Colon (tissue), 2 donors: Measurements from ENCODE around the gene DSTN.

Experiments
- FAIRE-seq: peaks from 2 replicates; lab custom pipeline; 2012; peaks lifted over from hg19 to GRCh38; lab: Jason Lieb, UNC
- donor health status: control.
- donor health status: control.

DSTN gene

DNA sequence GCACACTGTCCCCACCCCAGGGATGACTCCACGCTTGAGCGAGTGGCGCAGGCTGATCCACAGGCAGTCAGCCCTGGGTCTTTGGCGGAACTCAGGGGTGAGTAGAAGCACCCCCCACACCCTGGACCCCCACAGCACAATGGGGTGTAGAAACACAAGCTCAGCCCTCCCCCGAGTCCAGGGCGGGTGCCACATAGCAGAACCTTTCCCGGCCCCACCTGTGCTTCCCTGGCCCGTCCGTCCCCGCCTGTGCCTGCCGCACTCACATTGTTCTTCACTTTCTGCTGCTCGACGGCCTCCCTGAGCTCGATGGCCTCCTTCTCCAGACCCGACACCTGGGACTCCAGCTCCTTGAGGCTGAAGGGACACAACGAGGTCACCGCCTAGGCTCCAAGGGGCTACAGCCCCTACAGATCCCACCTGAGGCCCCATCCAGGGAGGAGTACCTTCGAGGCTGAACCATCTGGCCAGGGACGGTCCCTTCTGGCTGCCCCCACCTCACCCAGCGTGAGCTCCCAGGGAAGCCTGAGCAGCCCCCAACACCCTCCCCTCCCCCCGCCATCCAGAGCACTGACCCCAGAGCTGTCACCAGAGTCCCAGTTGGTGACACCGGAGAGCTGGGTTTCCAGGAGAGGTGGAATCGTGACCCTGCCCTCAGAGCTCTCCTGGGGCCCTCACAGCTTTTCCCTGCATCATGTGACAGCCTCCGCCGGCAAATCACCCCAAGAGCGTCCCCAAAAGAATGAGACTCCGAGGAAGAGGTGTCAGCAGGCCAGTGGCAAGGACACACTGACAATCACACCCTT, 55.6 kb downstream of the DSTN start:
- FAIRE-seq, result no peak

DNA sequence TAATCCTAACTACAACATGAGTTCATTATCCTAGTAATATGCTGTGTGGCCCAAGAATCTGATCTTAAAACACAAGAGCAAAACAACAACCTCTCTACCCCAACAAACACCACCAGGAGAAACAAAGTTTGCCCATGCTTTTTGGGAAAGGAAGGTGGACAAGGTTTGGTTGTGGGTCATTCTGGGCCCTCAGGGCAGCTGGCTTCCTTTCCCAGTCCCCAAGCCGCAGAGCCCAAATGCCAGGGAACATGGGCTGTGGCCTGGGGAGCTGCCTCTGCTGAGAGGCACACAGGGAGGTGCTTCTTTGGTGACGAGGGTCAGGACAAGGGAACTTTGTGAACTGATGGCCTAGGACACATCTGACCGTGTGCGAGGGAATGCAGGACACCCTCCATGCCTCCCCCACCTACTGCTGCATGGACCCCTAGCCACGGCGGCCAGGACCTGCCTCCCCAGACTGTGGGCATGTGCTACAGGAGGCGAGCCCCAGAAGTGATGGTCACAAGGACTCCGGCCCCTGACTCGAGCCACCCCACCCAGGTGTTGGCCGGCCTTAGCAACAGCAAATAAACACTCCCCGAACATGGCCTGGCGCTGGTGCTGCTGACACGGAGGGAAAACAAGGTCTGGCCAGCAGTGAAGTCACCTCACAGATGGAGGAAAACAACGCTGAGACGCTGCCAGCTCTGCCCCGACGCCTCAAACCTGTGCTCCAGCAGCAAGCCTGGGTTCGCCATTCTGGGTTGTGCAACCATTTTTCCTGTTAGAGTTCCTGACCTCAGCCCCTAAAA, 56.5 kb downstream of the DSTN start:
- no peak for FAIRE-seq

DNA sequence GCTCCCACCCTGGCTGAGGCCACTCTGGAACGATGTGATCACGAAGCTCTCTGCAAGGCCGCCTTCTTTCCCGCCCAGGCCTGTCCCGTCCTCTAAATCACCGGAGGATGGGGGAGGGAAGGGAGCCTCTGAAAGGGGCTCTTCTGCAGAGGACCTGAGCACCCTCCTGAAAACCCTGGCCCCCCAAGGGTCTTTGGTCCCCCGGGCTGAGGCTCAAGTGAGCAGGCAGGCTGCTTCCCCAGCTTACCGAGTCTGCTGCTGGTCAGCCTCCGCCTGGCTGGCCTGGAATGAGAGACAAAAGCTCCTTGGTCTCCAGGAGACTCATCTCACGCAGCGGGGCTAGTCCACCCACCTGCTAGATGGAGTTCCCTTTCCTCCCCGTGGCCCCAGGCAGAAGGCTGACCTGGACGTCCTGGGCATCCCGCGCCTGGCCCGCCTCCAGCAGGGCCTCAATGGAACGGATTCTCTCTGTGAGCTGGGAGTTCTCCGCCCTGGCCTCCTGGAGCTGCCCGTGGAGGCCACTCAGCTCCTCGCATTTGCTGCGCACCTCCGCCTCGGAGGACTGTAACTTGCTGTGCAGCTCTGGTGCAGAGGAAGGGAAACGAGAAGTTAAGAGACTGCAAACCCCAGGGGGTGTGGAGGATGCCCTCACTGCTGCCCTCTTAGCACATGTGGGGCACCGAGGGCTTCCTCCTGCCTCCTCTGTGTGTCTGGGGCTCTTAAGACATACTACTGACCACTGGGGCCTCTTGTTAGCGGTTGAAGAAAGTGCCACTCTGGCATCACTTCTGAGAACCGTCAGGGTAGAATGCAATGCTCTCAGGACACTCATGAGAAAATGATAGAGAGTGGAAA, 57.5 kb downstream of the DSTN start:
- FAIRE-seq, result no peak

DNA sequence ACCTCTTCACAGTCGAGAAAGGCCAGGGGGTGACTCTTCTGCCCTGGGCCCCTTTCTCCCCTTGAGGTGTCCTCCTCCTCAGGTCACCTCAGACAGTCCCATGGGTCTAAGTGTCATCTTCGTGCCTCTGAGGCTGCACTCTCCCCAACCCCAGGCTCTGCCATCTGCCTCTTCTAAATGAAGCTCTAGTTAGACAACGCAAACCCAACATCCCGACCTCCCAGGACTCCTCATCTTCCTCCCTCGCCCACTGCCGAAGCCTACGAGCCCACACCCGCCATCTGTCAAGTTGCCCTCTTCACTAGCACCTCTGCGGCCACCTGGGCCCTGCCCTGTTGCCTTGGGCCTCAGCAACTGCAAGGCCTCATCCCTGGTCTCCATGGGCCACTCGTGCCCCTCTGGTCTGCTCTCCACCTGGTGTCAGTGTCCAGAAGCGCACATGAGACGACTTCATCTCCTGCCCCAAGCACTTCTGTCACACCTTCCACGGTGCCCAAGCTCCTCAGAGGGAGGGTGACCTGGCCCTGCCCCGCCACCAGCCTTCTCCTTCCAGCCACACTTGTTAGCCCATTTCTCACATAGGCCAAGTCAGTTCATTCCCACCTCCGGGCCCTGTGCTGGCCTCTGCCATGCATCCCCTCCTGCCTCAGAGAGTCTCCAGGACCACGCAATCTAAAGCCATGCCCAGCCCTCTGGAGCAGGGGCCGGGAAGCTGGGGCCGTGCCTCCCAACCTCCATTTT, 58.4 kb downstream of the DSTN start:
- FAIRE-seq, result no peak

DNA sequence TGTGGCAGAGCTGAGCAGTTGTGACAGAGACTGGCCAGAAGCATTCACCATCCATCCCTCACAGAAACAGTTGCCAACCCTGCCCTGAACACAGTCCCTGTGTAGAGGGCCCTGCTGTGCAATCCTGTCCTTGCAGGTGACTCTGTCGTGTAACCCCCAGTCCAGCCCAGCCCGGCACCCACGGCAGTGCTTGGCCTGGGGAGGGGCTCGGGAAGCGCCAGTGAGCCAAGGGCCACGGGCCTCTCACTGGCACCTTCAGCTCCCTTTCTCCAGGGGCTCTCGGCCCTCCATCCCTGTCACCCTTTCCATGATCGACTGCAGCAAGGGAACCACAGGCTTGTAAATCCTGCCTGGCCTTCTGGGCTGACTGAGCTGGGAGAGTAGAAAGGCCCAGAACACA, 59.1 kb downstream of the DSTN start:
- FAIRE-seq, result no peak

DNA sequence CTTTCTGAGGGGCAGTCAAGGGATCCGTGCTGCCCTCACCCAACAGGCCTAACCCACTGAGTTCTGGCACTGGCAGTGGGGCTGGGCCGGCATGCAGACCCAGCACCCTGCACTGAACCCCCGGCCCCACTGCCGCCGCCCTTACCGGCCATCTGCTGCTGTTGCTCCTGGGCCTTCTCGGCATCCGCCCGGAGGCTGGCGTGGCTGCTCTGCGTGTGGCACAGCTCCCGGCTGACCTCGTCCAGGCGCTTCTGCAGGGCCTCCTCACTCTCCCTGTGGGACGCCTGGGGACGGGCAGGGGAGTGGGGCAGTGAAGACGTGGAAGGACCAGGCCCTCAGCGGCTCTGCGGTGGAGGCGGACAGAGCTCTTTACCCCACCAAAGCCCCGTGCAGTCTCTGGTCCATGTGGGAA, 59.8 kb downstream of the DSTN start:
- FAIRE-seq, result no peak

DNA sequence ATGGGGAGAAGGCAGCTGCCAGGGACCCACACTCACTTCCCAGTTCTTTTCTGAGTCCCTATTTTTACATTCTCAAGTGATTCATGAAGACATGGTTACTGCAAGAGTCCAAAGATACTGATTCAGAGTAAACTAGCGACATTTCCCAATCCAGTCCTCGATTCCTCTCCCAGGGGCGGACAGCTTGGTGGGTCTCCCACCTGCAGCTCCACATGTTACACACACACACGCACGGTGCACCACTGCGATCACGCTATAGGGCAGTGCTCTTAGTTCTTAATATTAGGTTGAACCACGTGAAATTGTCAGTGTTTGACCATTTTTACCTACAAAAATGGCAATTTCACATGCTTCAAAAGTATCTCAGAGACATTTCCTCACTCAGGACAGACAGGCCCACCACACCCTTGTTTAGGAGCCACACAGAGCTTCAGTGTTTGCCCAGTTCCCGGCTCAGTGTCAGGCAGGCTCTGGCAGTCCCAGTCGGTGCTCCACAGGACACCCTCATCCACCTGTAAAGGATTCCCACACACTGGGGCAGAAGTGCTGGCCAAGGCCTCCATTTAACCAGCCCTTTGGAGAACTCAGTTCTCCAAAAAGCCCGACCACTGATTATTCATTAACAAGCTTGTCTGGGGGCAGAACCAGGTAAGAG, 60.4 kb downstream of the DSTN start:
- FAIRE-seq, result no peak

DNA sequence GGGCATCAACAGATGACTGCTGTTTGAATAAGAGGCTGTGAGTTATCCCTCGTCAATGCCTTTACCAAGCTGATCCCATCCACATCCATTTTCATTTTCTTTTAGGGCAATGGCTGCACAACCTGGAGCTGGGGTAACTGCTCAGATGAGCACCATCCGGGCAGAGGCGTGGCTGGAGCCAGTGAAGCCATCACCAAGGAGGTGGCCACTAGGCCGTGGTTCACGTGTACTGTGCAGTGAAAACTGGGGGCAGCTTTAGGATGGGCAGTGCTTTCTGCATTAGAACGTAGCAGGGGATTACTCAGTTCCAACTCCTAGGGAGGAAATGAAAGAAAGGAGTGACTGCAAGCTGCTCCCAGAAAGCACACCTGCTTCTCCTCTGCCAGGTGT, 60.9 kb downstream of the DSTN start:
- FAIRE-seq, result no peak

DNA sequence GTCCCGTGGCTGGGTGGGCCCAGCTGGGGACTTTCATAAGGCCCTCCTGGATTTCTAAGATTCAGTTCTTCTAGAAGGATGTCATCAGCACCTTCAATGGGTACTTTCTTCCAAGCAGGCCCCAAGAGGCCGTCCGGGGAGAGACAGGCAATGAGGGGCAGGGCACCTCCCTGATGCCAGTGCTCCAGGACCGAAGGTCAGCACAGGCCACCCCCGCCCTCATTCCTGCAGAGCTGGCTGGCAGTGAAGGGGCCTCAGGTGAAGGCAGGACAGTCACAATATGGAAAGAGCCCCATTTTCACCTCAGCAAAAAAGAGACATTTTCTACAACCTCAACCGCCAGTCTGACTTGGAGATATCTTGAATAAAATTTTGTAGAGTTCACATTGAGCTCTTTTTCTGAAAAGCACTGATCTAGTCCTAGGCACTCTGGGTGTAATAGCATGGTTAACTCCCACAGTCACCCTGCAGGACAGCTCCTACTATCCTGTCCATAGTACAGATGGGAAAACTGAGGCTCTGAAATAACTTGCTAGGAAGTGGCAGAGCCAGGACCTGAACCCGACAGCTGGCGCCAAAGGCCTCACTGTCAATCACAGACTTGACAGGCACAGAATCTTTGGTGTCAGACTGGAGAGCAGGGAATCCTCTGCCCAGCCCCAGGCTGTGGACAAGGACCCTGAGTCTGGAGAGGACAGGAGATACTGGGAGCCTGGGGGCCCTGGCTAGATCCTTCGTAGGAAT, 61.9 kb downstream of the DSTN start:
- no peak for FAIRE-seq

DNA sequence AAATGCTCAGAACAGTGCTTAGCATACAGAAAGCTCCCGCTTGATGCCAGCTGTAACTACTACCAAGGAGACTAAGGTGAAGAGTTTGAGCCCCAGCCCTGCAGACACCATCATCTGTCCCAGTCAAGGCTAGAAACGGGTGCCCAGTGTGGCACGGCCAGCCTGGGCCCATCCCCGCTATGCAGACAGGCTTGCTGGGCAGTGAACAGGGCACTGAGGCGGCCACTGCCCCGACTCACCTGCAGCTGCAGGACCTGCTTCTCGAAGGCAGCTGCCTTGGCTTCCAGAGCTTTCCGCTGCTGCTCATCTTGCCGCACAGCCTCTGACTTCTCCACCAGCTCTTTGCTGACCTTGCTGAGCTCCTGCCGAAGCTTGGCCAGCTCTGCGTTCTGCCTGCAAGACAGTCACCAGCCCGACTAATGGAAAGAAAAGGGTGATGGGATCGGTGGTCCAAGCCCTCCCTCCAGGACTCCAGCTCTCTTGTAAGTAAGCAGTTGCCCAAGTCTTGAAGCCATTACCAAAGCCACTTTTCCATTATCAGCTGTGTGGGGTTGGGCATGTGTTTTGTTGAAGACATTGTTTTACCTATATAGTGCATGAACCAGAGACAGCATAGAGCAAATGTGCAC, 63.5 kb downstream of the DSTN start:
- no peak for FAIRE-seq

DNA sequence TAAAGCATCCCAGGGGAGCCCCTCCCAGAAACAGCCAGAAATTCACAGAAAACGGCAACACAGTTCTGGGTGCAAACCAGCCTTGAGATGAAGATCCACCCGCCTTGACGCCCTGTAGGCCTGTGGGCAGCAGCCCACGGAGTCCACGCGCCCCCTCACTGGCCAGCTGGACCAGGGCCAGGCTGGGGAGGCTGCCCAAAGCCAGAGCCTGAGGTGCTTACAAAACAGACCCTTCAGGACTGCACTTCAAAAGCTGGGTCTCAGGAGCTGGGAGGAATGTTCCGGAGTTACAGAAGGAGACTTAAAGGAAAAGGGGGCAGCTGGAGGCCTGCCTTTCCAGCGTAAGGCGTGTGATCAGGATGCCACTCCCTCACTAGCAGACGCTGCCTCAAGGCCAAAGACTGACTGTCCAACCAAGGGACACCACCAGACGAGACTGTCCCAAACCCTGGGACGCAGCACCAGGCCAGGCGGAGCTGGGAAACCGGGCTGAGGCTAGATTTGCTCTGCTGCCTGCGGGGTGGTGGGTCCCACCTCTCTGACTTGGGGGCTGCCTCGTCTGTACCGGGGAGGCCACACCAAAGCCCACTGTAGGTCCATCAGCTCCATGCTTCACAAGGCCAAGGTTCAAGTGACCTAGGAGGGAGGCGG, 64.1 kb downstream of the DSTN start:
- FAIRE-seq, result no peak

DNA sequence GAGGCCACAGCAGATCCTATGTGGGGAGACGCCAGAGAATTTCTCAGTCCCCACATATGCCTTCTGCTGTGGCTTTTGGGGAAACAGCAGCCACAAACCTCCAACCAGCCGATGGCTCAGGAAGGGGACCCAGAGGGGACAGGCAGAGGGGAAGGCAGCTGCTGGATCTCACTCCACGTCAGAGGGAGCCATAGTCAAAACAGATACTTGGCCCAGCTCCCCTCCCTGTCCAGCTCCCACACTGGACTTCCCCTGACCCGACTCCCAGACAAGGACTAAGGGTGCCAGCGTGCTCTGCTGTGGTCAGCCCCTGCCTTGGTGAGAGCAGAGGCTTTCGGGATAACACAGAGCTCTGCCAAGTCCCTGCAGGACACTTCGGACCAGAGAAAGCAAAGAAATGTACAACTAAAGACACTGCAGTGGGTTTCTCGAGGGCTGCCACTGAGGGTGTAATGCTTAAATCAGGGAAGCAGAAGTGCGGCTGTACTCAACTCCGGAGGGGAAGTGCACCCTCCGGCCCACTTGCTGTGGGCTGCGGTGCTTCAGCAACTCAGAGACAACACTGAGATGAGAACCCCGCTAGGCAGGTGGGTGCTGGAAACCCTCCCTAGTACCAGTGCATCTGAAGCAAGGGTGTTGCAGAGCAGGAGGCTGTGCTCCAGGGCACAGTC, 64.9 kb downstream of the DSTN start:
- FAIRE-seq, result no peak

DNA sequence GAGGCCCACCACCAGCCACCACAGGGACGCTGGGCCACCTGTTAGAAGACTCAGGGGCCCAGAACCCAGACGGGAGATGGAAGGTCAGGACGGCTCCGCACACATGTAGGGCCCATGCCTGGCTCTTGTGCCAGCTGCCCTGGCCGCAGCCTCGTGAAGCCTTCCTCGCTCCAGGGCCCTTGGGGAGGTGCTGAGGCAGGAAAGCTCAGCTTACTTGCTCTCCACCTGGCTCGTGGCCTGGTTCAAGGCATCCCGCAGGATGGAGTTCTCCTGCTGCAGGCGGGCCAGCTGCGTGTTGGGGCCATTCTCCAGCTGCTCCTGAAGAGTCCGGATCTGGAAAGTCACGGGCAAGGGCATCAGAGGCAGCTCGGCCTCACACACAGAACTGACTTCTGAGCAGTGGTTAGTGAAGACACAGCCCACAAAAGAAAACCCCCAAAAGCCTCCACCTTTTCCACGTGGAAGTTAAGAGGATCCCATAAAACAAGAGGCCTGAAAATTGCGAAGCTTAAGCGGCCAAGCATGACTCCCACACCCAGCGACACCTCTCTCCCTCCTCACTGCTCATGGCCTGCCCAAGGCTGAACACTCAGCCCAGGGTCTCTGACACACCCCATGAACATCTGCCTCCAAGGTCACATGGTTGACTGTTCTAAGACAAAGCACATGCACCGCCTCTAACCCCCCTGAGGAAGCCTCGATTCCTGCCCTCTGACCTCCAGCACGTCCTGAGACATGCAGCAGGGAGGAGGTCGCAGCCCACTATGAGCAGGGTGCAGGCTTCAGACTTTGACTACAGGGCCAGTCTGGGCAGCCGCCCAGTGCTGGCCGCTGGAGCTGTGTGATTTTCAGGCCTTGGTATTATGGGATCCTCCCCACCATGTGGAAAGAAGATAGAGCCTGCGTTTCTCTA, 65.7 kb downstream of the DSTN start:
- FAIRE-seq, result no peak

DNA sequence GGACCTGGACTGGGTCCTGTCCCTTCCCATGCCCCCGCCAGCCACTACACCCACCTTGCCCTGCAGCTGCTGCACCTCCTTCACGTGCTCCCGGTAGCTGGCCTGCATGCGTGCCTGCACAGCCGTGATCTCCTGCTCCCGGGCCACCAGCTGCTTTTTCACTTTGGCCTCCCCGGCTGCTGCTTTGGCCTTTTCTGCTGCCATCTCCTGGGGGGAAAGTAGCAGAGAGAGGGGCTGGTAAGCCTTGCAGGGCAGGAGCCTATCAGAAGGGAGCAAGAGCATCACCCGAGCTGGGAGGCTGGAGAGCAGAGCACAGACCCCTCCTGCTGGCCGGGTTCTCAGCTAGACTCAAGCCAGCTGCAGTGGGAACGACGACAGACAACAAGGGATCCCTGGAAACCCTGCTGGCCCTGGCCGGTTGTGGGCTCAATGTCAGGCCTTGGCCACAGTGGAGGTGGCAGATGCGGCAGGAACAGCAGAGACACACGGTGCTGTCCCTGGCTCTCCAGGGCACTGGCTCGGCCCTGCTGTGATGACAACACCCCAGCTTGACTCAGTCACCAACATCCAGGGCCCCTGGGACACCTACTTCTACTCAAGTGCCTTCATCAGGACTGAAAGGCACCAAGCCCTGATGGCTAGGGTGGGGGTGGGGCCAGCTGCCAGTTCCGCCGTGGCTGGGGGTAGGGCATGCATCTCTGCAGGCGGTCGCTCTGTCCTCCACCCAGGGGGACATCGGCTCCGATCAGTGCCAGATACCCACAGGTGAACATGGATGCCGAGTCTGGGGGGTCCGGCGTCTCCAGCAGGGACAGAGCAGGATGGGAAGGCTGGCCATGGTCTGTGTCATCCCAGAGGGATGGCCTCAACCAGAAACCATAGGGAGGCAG, 66.9 kb downstream of the DSTN start:
- no peak for FAIRE-seq

DNA sequence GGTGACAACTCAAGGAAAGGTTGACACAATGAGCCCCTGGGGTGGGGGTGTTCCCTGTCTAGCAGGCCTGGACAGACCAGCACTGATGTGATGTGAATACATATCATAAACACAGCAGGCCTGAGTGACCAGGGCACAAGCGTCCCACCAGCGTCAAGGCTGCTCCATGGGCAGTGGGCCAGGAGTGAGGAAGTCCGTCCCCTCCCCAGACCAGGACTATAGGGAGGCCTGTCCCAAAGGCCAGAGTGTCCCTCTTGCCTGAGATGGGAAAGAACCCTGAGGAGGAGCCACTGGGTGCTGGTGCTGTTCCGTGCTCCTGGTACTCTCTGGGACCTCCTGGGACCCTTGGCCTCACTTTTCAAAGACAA, 67.5 kb downstream of the DSTN start:
- FAIRE-seq, result no peak

DNA sequence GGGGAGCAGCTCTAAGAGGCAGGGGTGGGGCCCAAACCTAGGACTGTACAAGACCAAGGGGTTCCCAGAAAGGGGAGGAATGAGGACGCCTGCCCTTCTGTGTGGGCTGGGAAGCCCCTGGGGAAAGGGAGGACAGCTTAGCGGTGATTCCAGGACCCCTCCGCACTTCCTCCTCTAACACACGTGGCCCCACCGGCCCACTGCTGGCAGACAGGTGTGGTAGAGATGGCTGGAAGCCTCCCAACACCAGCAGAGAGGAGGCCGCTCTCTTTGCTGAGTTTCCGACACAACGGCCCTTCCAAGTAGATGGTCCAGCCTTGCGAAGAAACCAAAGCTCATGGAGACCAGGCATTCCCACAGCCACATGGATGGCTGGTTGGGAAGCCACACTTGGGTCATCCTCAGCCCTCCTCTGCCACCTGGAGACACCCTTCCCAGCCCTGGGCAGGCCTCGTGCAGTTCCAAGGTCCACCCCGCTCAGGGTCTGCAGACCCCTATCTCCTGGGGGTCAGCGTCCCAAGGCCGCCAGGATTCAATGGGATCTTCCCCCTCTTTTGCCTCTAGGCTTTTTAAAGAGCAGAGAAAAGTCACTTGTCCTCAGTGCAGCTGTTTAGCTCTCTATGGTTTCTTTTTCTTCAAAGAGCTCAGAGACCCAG, 68.2 kb downstream of the DSTN start:
- no peak for FAIRE-seq
